ENCODE measurements around the gene PREX1.

- TF ChIP-seq POLR2AphosphoS5 (IDR thresholded peaks at IDR 0.05): peak in 1 of 3 donors; percentile 53
- no peak for TF ChIP-seq POLR2A (IDR thresholded peaks at IDR 0.05)
- TF ChIP-seq CTCF (IDR thresholded peaks at IDR 0.05 in 8 of 11, conservative IDR thresholded peaks at IDR 0.05 in 3 of 11): no peak
Observed at GRCh38 chr20:48679599-48679998, 148.2 kb downstream of the PREX1 start.

Data from spleen (tissue), 7 donors.